Activated CD8-positive, alpha-beta memory T cell treated with anti-CD3 and anti-CD28 coated beads, Interleukin-2, amount 10 ng/mL, durations not matched to agents 7 days and 5 days (primary cell): ENCODE data around the gene CR2. TPM values are rescaled to one million over a fixed set of nuclear protein-coding genes. Genes with fewer than 3 reads are reported as not detected.
"Not testable (repeated sequence)": the region's sequence is repeated elsewhere in the genome, so short reads cannot be mapped to it uniquely, and the experiment has no call there.

Experiments used
- ATAC-seq: fragments of 150-1000 bp; cut with Tn5 transposase; one replicate; pipeline ENCODE4 v1.10.0; 2021; ENCODE audit warnings: moderate library complexity
- CTCF ChIA-PET: fragments of 350-600 bp; sonication (Branson Sonifier 250); formaldehyde crosslinking; loops from one replicate; lab custom pipeline; 2021; ENCODE audit warnings: antibody characterized with exemption; lab: Charles Lee
- DNase-seq: peaks from one replicate; pipeline ENCODE4 v3.0.0-alpha.2; 2020
- H3K27ac Mint-ChIP-seq: one replicate; pipeline ENCODE4 v1.8.0; 2021; ENCODE audit warnings: mild to moderate bottlenecking, mixed read lengths
- H3K27me3 Mint-ChIP-seq: one replicate; pipeline ENCODE4 v1.8.0; 2021; ENCODE audit warnings: mixed read lengths
- H3K36me3 Mint-ChIP-seq: one replicate; pipeline ENCODE4 v1.8.0; 2021; ENCODE audit warnings: mild to moderate bottlenecking, mixed read lengths
- H3K4me1 Mint-ChIP-seq: one replicate; pipeline ENCODE4 v1.8.0; 2021; ENCODE audit warnings: mixed read lengths
- H3K4me3 Mint-ChIP-seq: one replicate; pipeline ENCODE4 v1.8.0; 2021; ENCODE audit warnings: mild to moderate bottlenecking, moderate library complexity, mixed read lengths
- H3K9me3 Mint-ChIP-seq: one replicate; pipeline ENCODE4 v1.8.0; 2022; ENCODE audit warnings: low read depth, mixed read lengths
- total RNA-seq, 2 experiments: library from RNA; stranded (reverse); gene quantifications; one replicate each; pipeline ENCODE4 v1.2.3, GENCODE V29; 2021

Gene CR2
- total RNA-seq, 2 experiments from 2014 or later = not detected

- H3K4me1 Mint-ChIP-seq, H3K27ac Mint-ChIP-seq, DNase-seq, H3K36me3 Mint-ChIP-seq, ATAC-seq, H3K9me3 Mint-ChIP-seq, H3K4me3 Mint-ChIP-seq, CTCF ChIA-PET: not testable (repeated sequence)
- peaks cover 15% of the 10 kb centered on the region for H3K27me3 Mint-ChIP-seq
Observed at GRCh38 chr1:207525239-207525638, 71.1 kb downstream of the CR2 start.

GRCh38 chr1:207528401-207528800, 74.3 kb downstream of the CR2 start:
- H3K36me3 Mint-ChIP-seq, ATAC-seq, H3K9me3 Mint-ChIP-seq, DNase-seq, CTCF ChIA-PET, H3K4me3 Mint-ChIP-seq, H3K4me1 Mint-ChIP-seq, H3K27ac Mint-ChIP-seq: not testable (repeated sequence)
- peaks cover 15% of the 10 kb centered on the region for H3K27me3 Mint-ChIP-seq

- peak; percentile 23 for ATAC-seq
- H3K36me3 Mint-ChIP-seq, H3K4me3 Mint-ChIP-seq, H3K27me3 Mint-ChIP-seq, H3K4me1 Mint-ChIP-seq, DNase-seq, CTCF ChIA-PET, H3K27ac Mint-ChIP-seq, H3K9me3 Mint-ChIP-seq: not testable (repeated sequence)
Observed at GRCh38 chr1:207536263-207536662, 82.1 kb downstream of the CR2 start.

Other genes with a start within 250 kb of the CR2 start
- 10 to 100 TPM; 64.9 to 96.9 TPM for gene CD55, start 132.7 kb upstream of the CR2 start, total RNA-seq
- under 1 TPM in 1 of 2 experiments, not detected in 1; 0.18 TPM for gene CR1, start 41.8 kb downstream of the CR2 start, total RNA-seq
- not detected for gene CR1L, start 190.8 kb downstream of the CR2 start, total RNA-seq